Panc1 (cell line): ENCODE data around the gene NUP210.

ENCODE experiments used
- POLR2AphosphoS5 ChIP-seq: IDR thresholded peaks from 2 replicates; pipeline ENCODE4 v1.6.1; 2012; ENCODE audit warnings: mild to moderate bottlenecking, low read depth, low read length, moderate library complexity
- SIN3A ChIP-seq: IDR thresholded peaks from 2 replicates; pipeline ENCODE4 v1.6.1; 2012; ENCODE audit warnings: low read depth, mild to moderate bottlenecking, low read length, moderate library complexity, borderline replicate concordance; ENCODE audit not compliant: insufficient read depth
- TF ChIP-seq, protein P1 (sequence below): fragments of 450-650 bp; IDR thresholded peaks from 2 replicates; pipeline ENCODE4 v1.5.1; 2017; ENCODE audit warnings: mild to moderate bottlenecking

DNA sequence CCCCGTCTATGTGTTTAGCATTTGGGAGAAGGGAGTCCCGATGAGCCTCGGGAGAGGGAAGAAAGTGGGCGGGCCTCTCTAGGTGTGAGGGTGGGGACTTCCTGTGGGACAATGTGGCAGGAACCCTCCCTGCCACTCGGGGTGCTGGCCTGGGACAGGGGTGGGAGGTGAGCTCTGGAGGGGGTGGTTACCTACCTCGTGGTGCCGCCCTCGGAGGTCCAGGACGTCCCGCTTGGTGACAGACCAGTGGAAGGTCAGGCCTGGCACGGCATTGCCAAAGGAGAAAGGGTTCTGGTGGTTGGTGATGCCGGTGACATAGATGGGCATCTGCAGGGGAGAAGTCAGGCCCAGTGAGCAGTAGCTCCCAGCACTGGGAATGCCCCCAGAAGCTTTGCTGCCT lies 83.5 kb downstream of the NUP210 start:
- TF ChIP-seq, protein P1, sequence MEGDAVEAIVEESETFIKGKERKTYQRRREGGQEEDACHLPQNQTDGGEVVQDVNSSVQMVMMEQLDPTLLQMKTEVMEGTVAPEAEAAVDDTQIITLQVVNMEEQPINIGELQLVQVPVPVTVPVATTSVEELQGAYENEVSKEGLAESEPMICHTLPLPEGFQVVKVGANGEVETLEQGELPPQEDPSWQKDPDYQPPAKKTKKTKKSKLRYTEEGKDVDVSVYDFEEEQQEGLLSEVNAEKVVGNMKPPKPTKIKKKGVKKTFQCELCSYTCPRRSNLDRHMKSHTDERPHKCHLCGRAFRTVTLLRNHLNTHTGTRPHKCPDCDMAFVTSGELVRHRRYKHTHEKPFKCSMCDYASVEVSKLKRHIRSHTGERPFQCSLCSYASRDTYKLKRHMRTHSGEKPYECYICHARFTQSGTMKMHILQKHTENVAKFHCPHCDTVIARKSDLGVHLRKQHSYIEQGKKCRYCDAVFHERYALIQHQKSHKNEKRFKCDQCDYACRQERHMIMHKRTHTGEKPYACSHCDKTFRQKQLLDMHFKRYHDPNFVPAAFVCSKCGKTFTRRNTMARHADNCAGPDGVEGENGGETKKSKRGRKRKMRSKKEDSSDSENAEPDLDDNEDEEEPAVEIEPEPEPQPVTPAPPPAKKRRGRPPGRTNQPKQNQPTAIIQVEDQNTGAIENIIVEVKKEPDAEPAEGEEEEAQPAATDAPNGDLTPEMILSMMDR, result no peak
- no peak for TF ChIP-seq SIN3A
- no peak for TF ChIP-seq POLR2AphosphoS5
